ENCODE results near the gene ZDHHC18.
"Not testable (repeated sequence)": the region's sequence is repeated elsewhere in the genome, so short reads cannot be mapped to it uniquely, and the experiment has no call there.

The ZDHHC18 gene

DNA sequence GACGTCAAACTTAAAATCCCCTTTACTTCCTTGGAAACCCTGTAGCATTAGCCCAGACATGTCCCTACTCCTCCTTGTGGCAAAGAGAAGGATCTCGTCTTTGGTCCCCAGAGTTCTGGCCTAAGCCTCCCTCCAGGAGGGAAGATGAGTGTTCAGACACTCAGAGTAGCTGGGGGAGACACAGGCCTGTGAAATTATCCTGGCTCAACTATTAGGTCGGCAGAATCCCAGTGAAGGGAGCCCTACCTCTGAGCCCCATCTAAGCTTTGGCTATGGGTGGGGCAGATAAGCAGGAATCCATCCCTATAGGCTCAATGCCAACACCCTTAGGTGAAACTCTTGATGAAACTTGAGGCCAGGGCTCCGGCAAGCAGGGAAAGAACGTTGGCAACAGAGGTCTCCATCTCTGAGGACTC, 34.8 kb downstream of the ZDHHC18 start:
- DNase-seq = no peak

DNA sequence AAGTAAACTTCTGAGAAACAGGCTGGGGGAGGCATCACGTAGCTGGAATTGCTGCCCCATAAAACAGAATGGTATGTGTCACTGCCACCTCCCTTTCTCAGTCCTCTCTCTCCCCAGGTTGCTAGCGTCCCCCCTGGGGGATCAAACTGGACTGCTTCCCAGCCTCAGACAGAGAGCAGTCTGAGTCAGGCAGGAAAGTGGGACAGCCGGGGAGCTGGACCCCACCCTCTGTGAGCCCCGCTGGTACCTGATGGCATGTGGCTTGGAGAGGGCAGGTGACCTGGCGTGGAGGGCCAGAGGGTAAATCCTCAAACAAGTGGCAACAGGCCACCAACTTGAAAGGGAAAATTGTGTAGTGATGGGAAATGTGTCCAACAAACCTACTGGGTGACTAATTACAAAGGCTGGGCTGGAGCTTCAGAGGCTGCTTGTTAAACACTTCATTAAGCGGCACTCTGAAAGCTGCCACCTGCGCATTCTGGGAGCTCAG, 35.4 kb downstream of the ZDHHC18 start:
- DNase-seq = no peak

DNA sequence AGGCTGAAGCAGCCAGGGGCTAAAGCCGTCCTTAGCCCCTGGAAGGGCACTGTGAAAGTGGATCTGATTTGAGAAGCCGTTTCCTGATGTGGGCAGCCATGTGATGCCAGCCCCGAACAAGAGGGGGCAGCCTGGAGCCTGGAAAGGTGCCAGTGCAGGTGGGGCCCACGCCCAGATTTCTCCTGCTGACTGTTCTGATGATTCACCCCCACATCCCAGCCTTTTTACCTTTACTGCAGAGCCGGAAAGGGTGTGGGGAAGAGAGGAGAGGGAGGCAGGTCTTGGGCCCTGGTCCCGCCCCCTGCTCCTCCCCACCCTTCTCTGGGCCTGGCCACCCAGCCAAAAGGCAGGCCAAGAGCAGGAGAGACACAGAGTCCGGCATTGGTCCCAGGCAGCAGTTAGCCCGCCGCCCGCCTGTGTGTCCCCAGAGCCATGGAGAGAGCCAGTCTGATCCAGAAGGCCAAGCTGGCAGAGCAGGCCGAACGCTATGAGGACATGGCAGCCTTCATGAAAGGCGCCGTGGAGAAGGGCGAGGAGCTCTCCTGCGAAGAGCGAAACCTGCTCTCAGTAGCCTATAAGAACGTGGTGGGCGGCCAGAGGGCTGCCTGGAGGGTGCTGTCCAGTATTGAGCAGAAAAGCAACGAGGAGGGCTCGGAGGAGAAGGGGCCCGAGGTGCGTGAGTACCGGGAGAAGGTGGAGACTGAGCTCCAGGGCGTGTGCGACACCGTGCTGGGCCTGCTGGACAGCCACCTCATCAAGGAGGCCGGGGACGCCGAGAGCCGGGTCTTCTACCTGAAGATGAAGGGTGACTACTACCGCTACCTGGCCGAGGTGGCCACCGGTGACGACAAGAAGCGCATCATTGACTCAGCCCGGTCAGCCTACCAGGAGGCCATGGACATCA, 36.5 kb downstream of the ZDHHC18 start, which contains the start of gene SFN:
Gene SFN, plus strand, starts transcription at position 369 of the 904 bp plus-strand sequence. Its CDS starts 64 bp downstream, at position 433.
- peak; percentile 96 for DNase-seq

DNA sequence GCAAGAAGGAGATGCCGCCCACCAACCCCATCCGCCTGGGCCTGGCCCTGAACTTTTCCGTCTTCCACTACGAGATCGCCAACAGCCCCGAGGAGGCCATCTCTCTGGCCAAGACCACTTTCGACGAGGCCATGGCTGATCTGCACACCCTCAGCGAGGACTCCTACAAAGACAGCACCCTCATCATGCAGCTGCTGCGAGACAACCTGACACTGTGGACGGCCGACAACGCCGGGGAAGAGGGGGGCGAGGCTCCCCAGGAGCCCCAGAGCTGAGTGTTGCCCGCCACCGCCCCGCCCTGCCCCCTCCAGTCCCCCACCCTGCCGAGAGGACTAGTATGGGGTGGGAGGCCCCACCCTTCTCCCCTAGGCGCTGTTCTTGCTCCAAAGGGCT, 37.2 kb downstream of the ZDHHC18 start:
- DNase-seq = peak; percentile 43

DNA sequence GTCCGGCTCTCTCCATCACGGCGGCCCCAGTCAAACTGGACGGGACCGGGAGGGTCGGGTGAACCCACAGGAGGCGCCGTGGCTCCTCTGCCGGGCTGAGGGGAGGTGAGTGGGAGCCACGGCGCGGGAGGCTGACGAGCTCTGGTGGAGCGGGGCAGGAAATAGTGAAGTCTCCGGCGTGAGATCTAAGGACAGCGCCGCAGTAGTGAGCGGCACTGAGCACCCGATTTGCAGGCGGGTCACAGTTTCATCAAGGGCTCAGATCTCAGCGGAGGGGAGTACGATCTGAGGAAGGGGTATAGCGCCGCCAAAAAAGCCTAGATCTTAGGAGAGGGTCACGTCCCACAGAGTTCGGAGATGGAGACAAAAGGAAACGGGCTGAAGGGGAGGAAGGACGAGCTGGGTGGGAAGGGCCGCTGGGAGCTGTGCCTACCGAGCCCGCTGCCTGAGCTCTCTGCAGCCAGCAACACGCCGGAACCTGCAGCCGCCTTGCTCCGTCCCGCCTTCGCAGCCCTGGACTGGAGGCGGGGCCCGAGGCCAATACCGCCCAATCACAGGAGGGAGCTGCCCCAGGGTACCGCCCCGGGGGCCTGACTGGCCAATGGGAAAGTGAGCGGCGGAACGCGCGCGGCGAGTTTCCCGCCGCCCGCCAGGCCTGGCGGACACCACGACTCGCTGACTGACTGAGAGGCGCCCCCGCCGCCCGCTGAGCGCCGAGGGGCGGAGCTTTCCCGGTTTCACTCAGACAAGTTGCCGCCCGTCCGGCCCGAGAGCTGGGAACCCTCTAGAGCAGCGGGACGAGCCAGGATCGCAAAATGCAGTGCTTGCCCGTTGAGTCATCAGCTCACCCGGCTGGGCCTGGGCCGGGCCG, 38.4 kb downstream of the ZDHHC18 start:
- peak; percentile 98 for DNase-seq

DNA sequence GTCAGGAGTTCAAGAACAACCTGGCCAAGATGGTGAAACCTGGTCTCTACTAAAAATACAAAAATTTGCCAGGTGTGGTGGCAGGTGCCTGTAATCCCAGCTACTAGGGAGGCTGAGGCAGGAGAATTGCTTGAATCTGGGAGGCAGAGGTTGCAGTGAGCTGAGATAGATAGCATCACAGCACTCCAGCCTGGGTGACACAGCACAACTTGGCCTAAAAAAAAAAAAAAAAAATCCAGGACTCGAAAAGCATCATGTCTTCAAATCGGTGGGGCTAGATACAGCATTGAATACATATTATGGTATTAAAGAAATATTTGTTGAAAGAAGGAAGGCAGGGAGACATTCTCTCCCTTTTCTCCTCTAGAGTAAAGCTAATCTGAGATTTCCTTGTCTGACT, 46.6 kb downstream of the ZDHHC18 start:
- not testable (repeated sequence) for DNase-seq

DNA sequence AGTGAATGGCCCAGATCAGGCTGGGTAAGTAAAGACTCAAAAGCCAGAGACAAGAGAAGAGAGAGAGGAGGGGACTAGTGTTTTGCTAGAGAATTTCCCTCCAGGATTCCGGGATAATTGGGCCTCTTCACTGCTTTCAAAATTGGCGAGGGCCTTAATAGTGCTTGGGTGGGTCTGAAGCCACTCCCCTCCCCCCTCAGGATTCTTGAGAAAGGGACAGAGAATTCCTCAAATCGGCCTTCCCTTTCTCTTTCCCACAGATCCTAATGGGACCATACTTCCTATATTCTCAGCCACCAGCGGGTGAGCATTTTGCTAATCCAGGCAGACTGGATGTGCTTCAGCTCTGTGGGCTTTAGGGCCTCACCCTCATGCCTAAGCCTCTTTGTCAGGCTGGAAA, 48.4 kb downstream of the ZDHHC18 start:
- DNase-seq = no peak

DNA sequence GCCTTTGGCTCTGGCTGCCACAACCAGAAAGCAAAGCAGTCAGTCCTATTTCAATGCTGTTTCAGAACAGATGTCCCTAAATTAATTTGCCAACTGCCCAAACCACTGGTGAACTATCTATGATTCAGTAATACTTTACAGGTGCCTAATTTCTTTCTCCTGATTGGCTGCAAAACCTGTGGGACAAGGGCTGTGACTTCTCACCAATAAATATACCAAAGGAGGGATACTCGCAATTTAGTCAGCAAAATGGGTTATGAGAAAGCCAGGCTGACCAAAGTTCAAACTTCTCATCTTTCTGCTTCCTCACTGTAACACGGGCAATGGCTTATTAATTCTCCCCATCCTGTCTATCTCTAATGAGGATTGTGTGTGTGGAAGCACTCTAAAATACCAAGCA, 50.8 kb downstream of the ZDHHC18 start:
- no peak for DNase-seq

DNA sequence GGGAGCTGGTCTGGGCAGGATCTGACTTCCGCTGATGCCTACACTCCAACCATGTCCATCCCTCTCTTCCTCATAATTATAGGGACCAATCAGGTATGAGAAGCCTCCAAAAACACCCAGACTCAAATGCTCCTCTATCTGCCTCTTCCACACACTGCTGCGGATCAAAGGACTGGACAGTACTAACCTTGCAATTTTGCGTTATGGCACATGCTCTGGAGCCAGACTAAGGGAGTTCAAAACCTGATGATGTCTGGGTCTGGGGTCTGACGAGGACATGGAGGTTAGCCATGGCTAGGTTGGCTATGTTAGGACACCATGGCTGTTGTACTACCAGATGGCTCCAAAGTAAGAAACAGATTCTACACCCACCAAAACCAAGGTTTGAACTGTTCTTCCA, 53.3 kb downstream of the ZDHHC18 start:
- no peak for DNase-seq

DNA sequence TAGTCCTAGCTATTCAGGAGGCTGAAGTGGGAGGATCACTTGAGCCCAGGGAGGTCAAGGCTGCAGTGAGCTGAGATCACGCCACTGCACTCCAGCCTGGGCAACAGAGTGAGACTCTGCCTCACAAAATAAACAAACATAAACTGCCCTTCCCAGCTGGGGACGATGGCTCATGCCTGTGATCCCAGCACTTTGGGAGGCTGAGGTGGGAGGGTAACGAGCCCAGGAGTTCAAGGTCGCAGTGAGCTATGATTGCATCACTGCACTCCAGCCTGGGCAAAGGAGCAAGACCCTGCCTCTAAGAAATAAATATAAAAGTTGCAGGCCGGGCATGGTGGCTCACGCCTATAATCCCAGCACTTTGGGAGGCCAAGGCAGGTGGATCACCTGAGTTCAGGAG, 55.1 kb downstream of the ZDHHC18 start:
- DNase-seq = not testable (repeated sequence)

DNA sequence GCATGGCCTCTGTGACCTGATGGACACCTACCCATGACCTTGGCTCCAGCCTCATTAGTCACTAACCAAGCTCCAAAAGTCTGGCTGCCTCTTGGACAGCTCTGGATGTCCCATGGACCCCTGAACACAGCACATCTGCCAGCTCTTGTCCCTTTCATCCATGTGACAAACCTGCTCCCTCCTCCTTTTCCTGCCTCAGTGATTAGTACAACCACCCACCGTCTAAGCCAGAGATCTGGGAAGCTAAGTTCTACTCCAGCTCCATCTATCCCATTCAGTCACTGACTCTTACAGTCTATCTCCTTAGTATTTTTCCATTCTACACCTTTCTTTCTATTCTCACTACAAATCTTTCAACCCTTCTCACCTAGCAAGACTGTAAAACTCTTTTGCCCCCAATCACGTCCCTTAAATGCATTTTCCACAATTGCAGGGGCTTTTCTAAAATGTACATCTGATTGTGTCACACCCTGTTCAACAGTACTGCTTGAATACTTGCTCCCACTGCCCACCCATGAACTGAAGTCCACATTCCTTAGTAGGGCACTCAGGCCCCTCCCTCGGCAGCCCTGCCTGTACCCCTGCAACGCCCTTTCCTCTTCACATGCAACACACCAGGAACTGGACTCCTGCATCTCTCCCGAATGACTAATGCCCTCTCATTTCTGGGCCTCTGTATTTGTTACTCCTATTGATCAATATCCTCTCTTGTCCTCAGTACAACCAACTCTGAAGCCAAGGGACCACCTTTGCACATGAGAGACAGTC, 56.4 kb downstream of the ZDHHC18 start:
- no peak for DNase-seq

DNA sequence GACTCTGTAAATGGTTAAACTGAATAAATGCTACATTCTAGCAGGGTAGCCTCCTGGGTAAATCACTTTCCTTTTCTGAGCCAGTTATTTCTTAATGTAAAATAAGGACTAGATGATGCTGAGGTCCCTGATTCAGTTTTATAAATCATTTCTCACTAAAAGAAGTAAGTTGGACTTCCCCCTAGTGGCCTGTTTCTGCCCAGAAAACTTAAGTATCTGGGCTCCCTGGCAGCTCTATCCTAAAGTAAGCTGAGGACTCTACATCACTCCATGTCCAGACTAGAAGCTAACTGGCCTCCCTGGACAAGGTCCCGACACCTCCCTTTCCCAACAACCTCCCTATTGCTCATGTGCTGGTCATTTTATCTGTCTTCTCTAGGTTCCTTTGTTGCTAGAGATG, 60.6 kb downstream of the ZDHHC18 start:
- DNase-seq = no peak

DNA sequence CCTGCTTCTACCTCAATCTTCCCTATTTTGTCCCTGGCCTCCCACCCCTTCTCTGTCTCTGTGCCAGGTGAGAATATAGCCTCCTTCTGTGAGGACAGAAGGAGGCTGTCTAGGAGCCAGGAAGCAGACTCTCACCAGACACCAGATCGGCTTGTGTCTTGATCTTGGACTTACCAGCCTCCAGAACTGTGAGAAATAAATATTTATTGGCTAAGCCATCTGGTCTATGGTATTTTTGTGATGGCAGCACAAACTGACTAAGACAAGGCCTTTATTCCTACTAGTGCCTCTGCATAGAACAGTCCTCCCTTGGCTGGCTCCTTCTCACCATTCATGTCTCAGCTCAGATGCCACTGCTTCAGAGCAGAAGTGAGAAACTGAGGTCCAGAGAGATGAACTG, 61.7 kb downstream of the ZDHHC18 start:
- DNase-seq = no peak

DNA sequence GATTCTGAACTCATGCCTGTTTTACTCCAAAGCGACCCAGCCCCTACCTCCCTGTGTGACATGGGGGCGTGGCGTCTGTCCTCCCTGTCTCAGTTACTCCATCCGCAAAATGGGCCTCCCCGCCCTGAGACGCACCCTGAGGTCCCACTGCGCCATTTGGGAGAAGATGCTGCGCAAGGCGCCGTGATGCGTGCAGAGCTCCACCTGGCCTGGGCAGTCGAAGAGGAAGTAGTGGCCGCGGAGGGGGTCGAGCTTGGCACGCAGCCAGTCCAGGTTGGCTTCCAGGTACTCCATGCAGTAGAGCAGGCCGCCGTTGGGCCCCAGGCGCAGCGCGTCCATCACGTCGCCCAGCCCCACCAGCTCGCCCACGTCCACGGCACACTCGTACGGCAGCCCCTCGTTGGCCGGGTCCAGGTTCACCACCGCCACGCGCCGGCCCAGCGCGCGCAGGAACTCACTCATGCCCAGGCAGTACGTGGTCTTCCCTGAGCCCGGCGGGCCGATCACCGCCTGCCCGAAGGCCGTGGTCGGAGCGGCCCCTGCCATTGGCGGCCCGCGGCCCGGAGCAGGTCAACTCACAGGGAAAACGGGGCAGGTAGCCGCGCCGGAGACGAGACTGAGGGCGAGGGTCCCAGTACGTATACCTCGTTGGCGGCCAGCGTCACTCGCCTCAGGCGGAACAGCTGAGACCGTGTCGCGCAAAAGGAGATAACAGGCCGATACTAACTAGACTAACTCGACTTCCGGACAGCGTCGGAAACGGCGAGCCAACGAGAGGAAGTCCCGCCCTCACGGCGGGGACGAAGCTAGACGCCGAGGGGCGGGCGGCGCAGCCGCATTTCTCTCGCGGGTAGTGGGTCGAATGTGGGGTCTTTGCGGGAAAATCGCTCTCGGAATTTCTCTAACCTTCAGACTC, 63.3 kb downstream of the ZDHHC18 start, which contains the start of gene GPN2:
Gene GPN2, minus strand, starts transcription at position 733 of the 916 bp plus-strand sequence. Its CDS starts 187 bp downstream, at position 546.
- DNase-seq = peak; percentile 75

DNA sequence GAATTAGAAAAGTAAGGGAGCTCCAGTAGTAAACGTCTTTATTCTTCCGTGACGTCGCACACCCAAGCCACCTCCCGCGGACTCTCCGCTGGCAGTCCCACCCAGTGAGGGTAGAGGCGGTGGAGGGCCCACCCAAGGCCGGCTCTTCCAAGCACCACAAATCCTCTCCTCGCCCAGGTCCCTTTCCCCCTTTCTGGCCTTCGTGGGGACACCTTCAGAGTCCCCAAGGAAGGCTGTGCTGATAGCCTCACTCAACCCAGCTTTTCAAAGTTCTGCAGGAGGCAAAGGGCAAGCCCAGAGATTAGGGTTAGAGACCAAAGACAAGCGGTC, 63.9 kb downstream of the ZDHHC18 start:
- DNase-seq = no peak

DNA sequence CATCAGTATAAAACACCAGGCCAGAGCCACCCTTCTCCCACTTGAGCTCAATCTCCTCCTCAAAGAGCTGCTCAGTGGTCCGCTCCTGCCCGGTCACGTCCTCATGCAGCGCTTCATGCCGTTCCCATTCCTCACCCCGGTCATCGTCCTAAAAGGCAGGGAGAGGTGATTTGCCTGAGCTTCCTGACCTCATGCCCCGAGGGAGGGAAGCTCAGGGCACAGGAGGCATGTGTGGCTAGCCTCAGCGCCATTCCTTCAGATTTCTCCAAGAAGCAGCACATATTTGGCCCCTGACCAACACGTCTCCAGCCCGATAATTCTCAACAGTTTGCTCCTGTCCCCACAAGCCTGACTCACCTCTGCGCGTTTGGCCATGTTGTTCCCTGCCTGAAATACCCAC, 67.8 kb downstream of the ZDHHC18 start:
- no peak for DNase-seq

DNA sequence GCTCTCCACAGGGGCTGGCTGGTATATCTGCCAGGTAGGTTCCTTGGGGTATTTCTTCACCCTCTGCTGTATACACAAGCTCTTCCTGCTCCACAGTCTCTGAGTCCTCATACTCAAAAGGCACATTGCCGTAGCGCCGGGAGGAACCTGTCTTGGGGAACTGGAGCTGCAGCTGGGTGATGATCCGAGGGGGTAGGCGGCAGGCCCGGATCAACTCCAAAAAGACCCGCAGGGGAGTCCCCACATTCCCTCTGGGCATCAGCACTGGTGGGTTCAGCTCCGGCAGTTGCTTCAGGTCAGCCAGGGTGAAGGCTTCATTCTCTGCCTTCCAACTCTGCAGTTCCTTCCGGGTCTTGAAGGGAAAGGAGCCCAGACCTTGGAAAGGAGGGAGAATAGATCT, 70.9 kb downstream of the ZDHHC18 start:
- DNase-seq = no peak

DNA sequence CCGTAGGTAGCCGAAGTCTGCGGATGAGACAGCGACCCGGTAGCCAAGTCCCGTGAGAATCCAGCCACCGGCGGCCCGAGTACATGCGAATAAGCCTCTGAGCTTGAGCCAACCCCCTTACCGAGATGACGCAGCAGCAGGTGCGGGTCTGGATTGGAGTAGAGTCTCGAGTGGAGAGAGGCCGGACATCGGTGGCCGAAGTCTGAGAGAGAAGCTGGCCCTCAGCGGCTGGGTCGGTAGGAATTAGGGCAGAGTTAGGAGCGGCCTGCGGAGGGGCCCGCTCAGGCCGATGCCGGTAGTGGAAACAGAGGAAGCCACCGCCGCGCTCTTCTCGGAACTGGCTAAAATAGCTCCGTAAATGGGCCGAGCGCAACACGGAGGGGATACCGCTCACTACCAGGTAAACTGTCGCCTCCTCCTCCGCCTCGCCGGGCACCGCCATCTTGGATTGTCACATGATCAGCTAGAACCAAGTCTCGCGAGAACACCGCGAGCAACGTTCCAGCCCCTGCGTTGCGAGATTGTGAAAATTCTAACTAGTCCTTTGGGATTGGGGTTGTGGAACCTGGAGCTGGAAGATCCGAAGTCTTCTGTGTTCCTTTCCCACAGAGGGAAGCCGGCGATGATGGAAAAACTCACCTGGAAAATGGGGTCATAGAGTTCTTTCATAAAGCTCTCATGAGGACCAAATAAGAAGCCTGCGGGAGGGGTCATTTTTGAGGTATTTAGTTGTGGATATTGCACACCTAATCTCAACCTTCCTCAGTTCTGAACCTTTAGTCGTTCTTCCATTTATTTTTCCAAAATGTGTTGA, 73.7 kb downstream of the ZDHHC18 start, which contains the start of gene GPATCH3:
Gene GPATCH3, minus strand, starts transcription at position 467 of the 814 bp plus-strand sequence. Its CDS starts 25 bp downstream, at position 442.
- DNase-seq = peak; percentile 96

DNA sequence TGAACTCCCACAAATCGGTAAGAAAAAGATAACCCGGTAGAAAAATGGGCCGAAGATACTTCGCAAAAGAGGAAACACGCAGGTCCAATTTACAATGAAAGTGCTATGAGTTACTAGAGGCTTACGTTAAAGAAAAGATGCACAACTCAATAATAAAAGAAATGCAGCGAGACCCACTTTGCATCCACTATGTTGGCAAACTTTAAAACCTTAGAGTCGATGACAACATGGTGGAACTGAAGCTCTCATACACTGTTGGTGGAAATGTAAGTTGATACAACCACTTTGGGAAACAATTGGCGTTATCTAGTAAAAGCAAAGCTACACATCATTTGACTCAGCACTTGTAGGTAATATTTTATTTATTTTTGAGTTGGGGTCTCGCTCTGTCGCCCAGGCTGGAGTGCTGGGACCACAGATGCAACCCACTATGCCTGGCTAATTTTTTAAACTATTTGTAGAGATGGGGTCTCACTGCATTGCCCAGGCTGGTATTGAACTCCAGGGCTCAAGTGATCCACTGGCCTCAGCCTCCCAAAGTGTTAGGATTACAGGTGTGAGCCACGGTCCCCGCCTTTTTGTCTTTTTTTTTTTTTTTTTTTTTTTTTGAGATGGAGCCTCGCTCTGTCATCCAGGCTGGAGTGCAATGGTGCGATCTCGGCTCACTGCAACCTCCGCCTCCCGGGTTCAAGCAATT, 74.5 kb downstream of the ZDHHC18 start:
- no peak for DNase-seq
